GM12878 (cell line): ENCODE data around the gene SESTD1. TPM values are rescaled to one million over a fixed set of nuclear protein-coding genes. Genes with fewer than 3 reads are reported as not detected.

Experiments
- ATAC-seq: fragments of 200-7000 bp; cut with Tn5 transposase; 3 replicates; pipeline ENCODE4 v1.9.1; 2020; ENCODE audit warnings: mild to moderate bottlenecking, moderate library complexity
- BruUV-seq: library from RNA; stranded (reverse); fragments of 400-500 nt; replicated peaks from 2 replicates; lab custom pipeline; 2021; lab: Mats Ljungman, UMichigan
- CTCF ChIA-PET: fragments of 300-600 bp; sonication (Branson Sonifier 250); formaldehyde crosslinking; extraction: SDS; loops from one replicate; lab custom pipeline; 2021; ENCODE audit warnings: inconsistent platforms; lab: Yijun Ruan, JAX
- POLR2A ChIA-PET: fragments of 350-600 bp; formaldehyde crosslinking; extraction: SDS; loops from one replicate; lab custom pipeline; 2021; ENCODE audit warnings: inconsistent platforms; lab: Charles Lee
- RAD21 ChIA-PET: fragments of 300-600 bp; sonication (Branson Sonifier 250); formaldehyde crosslinking; loops from one replicate; lab custom pipeline; 2023; ENCODE audit warnings: antibody characterized with exemption; ENCODE audit not compliant: unreplicated experiment; lab: Charles Lee
- SMC1A ChIA-PET: fragments of 300-600 bp; sonication (Branson Sonifier 250); formaldehyde crosslinking; loops from one replicate; lab custom pipeline; 2023; ENCODE audit not compliant: unreplicated experiment, uncharacterized antibody; lab: Charles Lee
- DNase-seq: peaks from one replicate; pipeline ENCODE4 v3.0.0-alpha.2; 2011; ENCODE audit warnings: low read depth, low spot score
- FAIRE-seq: peaks from 3 replicates; lab custom pipeline; 2011; peaks lifted over from hg19 to GRCh38; lab: Jason Lieb, UNC
- H2AFZ ChIP-seq: 2 replicates; pipeline ENCODE4 v1.6.0; 2011; ENCODE audit warnings: low read depth, low read length, control low read depth; ENCODE audit not compliant: control insufficient read depth
- H3K27ac ChIP-seq: 2 replicates; pipeline ENCODE4 v1.5.1; 2011; ENCODE audit warnings: control low read depth; ENCODE audit not compliant: control insufficient read depth, insufficient read depth
- H3K27me3 ChIP-seq, 2 experiments: replicated peaks in 1 of 2; 2 replicates each; pipeline versions ENCODE4 v1.6.0 to v1.6.1; 2011; ENCODE audit warnings: low read length in 1 of 2; ENCODE audit not compliant: control insufficient read depth in 2 of 2, insufficient read depth in 2 of 2
- H3K36me3 ChIP-seq, 2 experiments: 2 replicates each; pipeline ENCODE4 v1.5.1; 2011; ENCODE audit warnings: low read length in 1 of 2; ENCODE audit not compliant: control insufficient read depth in 2 of 2, insufficient read depth in 2 of 2
- H3K4me1 ChIP-seq: 2 replicates; pipeline ENCODE4 v1.6.1; 2011; ENCODE audit warnings: mild to moderate bottlenecking, low read length, moderate library complexity, mixed read lengths; ENCODE audit not compliant: control insufficient read depth, insufficient read depth
- H3K4me2 ChIP-seq: 2 replicates; pipeline ENCODE4 v1.6.0; 2011; ENCODE audit warnings: control low read depth; ENCODE audit not compliant: control insufficient read depth, insufficient read depth
- H3K4me3 ChIP-seq: fragments of 200-600 bp; sonication (generic); 2 replicates; pipeline ENCODE4 v1.5.1; 2016
- H3K79me2 ChIP-seq: 2 replicates; pipeline ENCODE4 v1.6.0; 2011; ENCODE audit warnings: low read length; ENCODE audit not compliant: control insufficient read depth, insufficient read depth
- H3K9ac ChIP-seq: 2 replicates; pipeline ENCODE4 v1.8.0; 2011; ENCODE audit warnings: low read length, control low read depth, mixed read lengths; ENCODE audit not compliant: control insufficient read depth, insufficient read depth
- H3K9me3 ChIP-seq: replicated peaks from 3 replicates; pipeline ENCODE4 v1.5.1; 2011; ENCODE audit warnings: mild to moderate bottlenecking, low read length; ENCODE audit not compliant: control insufficient read depth, insufficient read depth
- H4K20me1 ChIP-seq: 2 replicates; pipeline ENCODE4 v1.6.0; 2011; ENCODE audit not compliant: control insufficient read depth, insufficient read depth
- ATF2 ChIP-seq: IDR thresholded peaks from 2 replicates; pipeline ENCODE4 v1.6.1; 2012; ENCODE audit warnings: low read length, inconsistent platforms
- ATF3 ChIP-seq: IDR thresholded peaks from 2 replicates; pipeline ENCODE4 v1.6.1; 2011; ENCODE audit warnings: low read depth, mild to moderate bottlenecking, low read length, moderate library complexity, borderline replicate concordance; ENCODE audit errors: extremely low read depth
- BMI1 ChIP-seq: fragments of 450-650 bp; IDR thresholded peaks from 2 replicates; pipeline ENCODE4 v1.6.1; 2016; ENCODE audit warnings: mild to moderate bottlenecking, moderate library complexity, borderline replicate concordance
- CREM ChIP-seq: IDR thresholded peaks from 2 replicates; pipeline ENCODE4 v1.6.1; 2014; ENCODE audit warnings: antibody characterized with exemption, low read depth
- DPF2 ChIP-seq: fragments of 450-650 bp; IDR thresholded peaks from 2 replicates; pipeline ENCODE4 v1.6.1; 2017; ENCODE audit warnings: mild to moderate bottlenecking
- FOS ChIP-seq: IDR thresholded peaks from 3 replicates; pipeline ENCODE4 v1.6.1; 2011; ENCODE audit warnings: borderline replicate concordance; ENCODE audit not compliant: insufficient read length; ENCODE audit errors: extremely low read depth
- MLLT1 ChIP-seq: fragments of 450-650 bp; IDR thresholded peaks from 2 replicates; pipeline ENCODE4 v1.6.1; 2016; ENCODE audit warnings: mild to moderate bottlenecking
- RFX5 ChIP-seq: IDR thresholded peaks from 2 replicates; pipeline ENCODE4 v1.6.1; 2011; ENCODE audit warnings: low read depth, low read length, improper control_type of control experiment
- SKIL ChIP-seq: fragments of 450-650 bp; IDR thresholded peaks from 2 replicates; pipeline ENCODE4 v1.6.1; 2017; ENCODE audit warnings: mild to moderate bottlenecking, low read depth, inconsistent platforms; ENCODE audit not compliant: poor library complexity, severe bottlenecking
- SP1 ChIP-seq: IDR thresholded peaks from one replicate; pipeline ENCODE4 v1.6.1; 2011; ENCODE audit warnings: low read depth, low read length
- SUZ12 ChIP-seq: fragments of 200-600 bp; sonication (generic); IDR thresholded peaks from one replicate; pipeline ENCODE4 v1.6.1; 2018; ENCODE audit warnings: antibody characterized with exemption, mild to moderate bottlenecking; ENCODE audit not compliant: unreplicated experiment
- USF2 ChIP-seq: IDR thresholded peaks from 2 replicates; pipeline ENCODE4 v1.6.1; 2011; ENCODE audit warnings: low read depth, low read length, improper control_type of control experiment, borderline replicate concordance
- YY1 ChIP-seq: IDR thresholded peaks from 2 replicates; pipeline ENCODE4 v1.6.1; 2011; ENCODE audit warnings: low read depth, mild to moderate bottlenecking, low read length
- WGBS: methylation state at CpG from one replicate; pipeline ENCODE4 v1.1.6; 2016; ENCODE audit warnings: low lambda C conversion rate; ENCODE audit not compliant: insufficient replicate concordance, insufficient coverage; ENCODE audit errors: missing lambda C conversion rate; 5-methylcytosine and 5-hydroxymethylcytosine counted together
- in situ Hi-C: fragments of 300-500 bp; cut with MboI; formaldehyde crosslinking; loops from 9 replicates; pipeline ENCODE4 v1.14.3; 2018; ENCODE audit warnings: mixed read lengths
- intact Hi-C: fragments of 100-400 bp; cut with micrococcal nuclease; formaldehyde crosslinking; loops from one replicate; pipeline ENCODE4 v1.14.2; 2022; ENCODE audit not compliant: unreplicated experiment
- polyA plus RNA-seq, 11 experiments: library from polyadenylated mRNA; depleted of rRNA in 4 of 11; unstranded in 6 of 11; stranded (reverse) in 5 of 11; fragments of >200 nt; fragmentation: Nextera tagmentation in 4 of 11; fragmentation: Illumina TruSeq in 1 of 11; extraction: Ambion mirVana in 4 of 11; extraction: Trizol in 1 of 11; gene quantifications; 1 replicate in 1 of 11; 2 replicates in 10 of 11; pipeline versions ENCODE4 v1.2.1 to v1.2.3, GENCODE V29; 2011 to 2016; ENCODE audit warnings: inconsistent platforms in 2 of 11, missing spikeins in 2 of 11, low read depth in 1 of 11
- total RNA-seq, 4 experiments: library from RNA; depleted of rRNA in 3 of 4; stranded (reverse); fragments of >200 nt in 3 of 4; fragmentation: Illumina TruSeq in 1 of 4; extraction: Trizol in 1 of 4; gene quantifications; 2 replicates each; pipeline versions ENCODE4 v1.2.1 to v1.2.3, GENCODE V29; 2013 to 2021

Gene SESTD1
- total and polyA plus RNA-seq, 10 of the 15 experiments (the other 5 are each of a cell fraction or from before 2014, with no cell fraction given) = 4.4 to 22.7 (median 9.5) TPM

- RAD21 ChIA-PET = no interaction called here
- no peak overlapping the region for H2AFZ ChIP-seq
- BruUV-seq = no TSS peak
- no peak for DNase-seq
- ATAC-seq = no peak
- no peaks in the 10 kb centered on the region; the same call in 2 of the 3 replicates for H3K9me3 ChIP-seq
- POLR2A ChIA-PET = no interaction called here
- H3K4me2 ChIP-seq = no peak overlapping the region
- SMC1A ChIA-PET = interaction anchor here (0.9 kb wide), 1 partner anchor 19 kb away, joined by 6 read pairs; no protein-coding TSS in a partner anchor
- no peaks in the 10 kb centered on the region for H3K27me3 ChIP-seq
- no peaks in the 10 kb centered on the region for H3K79me2 ChIP-seq
- no peaks in the 10 kb centered on the region for H3K4me1 ChIP-seq
- no peaks in the 10 kb centered on the region for H3K36me3 ChIP-seq
- in situ Hi-C loops = no loop called here
- no peak overlapping the region for H3K9ac ChIP-seq
- CTCF ChIA-PET = no interaction called here
- 97% methylated on average over 5 of the region's 5 CpGs for WGBS
- intact Hi-C loops = no loop called here
- TF ChIP-seq SP1 (no peak), SUZ12 (no peak), RFX5 (no peak), USF2 (no peak), FOS (no peak), CREM (no peak), YY1 (no peak), BMI1 (no peak), ATF3 (no peak), DPF2 (no peak), MLLT1 (no peak), SKIL (no peak), ATF2 (no peak)
- no peak overlapping the region for H3K4me3 ChIP-seq
- H4K20me1 ChIP-seq = no peaks in the 10 kb centered on the region
- no peak for FAIRE-seq
- H3K27ac ChIP-seq = no peak overlapping the region
Measured at GRCh38 chr2:179233083-179233490, 31.5 kb downstream of the SESTD1 start.
